ENCODE data around the gene CCDC138. TPM values are rescaled to one million over a fixed set of nuclear protein-coding genes. Genes with fewer than 3 reads are reported as not detected.

CCDC138 gene
- polyA plus RNA-seq, 3 donors, result 0.52 to 2.0 (median 0.88) TPM

DNA sequence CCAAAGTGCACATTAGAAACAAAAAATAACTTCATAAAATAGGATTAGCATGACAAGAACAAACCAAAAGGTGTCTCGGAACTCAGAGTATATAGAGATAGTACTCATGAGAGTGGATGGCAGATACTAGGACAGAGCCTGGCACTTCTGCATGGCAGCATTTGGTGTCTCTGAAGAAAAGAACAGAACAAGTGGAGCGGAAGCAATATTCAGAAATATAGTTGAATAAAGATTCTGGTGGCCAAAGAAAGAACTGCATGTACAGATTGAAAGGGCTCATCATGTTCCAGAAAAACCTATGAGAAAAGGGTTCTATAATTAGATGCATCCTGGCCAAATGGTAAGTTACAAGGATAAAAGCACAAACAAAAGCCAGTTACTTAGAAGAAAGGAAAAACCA is 90.9 kb downstream of the CCDC138 start:
- WGBS, 3 donors, result 97 to 100% (median 98%) methylated on average over 2 of the region's 2 CpGs

GRCh38 chr2:108878276-108878675 is 91.7 kb downstream of the CCDC138 start:
- 46 to 74% (median 73%) methylated on average over 2 of the region's 2 CpGs for WGBS, 3 donors
- H3K27ac ChIP-seq (ENCODE audit: low read depth, low read length), result no peak overlapping the region

More for the DNA sequence above, 90.9 kb downstream of the CCDC138 start:
- no peak overlapping the region for H3K27ac ChIP-seq (ENCODE audit: low read depth, low read length)

- H3K27ac ChIP-seq (ENCODE audit: low read depth, low read length), result no peak overlapping the region
- WGBS, 3 donors, result 62 to 70% (median 68%) methylated on average over 6 of the region's 6 CpGs
These were observed 98.0 kb downstream of the CCDC138 start for GRCh38 chr2:108884619-108885018.

DNA sequence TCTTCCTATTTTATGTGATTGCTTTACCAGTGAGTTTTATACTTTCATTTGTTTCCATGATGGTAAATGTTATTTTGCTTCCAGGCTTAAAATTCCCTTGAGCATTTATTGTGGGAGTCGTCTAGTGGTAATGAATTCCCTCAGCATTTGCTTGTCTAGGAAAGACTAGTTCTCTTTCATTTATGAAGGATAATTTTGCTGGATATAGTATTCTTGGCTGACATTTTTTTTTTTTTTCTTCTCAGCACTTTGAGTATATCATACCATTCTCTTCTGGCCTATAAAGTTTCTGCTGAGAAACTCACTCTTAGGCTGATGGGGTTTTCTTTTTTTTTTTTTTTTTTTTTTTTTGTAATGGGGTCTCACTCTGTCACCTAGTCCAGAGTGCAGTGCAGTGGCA is 103.3 kb downstream of the CCDC138 start:
- H3K27ac ChIP-seq (ENCODE audit: low read depth, low read length), result no peak overlapping the region
- 90 to 98% (median 98%) methylated on average over 1 of the region's 1 CpG for WGBS, 3 donors

- H3K27ac ChIP-seq (ENCODE audit: low read depth, low read length), result no peak overlapping the region
- 66 to 92% (median 71%) methylated on average over 1 of the region's 1 CpG for WGBS, 3 donors
These were observed 106.7 kb downstream of the CCDC138 start for GRCh38 chr2:108893277-108893676.

DNA sequence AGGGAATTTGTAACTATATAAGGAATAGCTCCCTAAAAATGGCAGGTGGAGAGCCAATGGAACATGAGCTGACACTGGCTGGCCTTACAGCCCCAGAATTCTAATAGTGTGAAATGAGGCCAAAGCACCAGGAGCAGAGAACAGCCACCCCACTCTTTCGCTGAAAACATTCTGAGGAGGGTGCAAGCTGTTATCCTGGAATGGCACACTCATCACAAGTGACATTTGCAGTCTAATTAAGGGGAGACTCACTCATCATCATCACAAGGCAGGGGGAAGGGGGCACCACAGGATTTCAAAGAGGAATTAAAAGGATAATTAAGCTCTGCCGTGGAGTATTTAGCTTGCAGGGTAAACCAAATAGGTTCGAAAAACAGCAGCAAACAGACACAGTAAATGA is 108.2 kb downstream of the CCDC138 start:
- 78 to 82% (median 79%) methylated on average over 3 of the region's 3 CpGs for WGBS, 3 donors
- H3K27ac ChIP-seq (ENCODE audit: low read depth, low read length), result no peak overlapping the region

DNA sequence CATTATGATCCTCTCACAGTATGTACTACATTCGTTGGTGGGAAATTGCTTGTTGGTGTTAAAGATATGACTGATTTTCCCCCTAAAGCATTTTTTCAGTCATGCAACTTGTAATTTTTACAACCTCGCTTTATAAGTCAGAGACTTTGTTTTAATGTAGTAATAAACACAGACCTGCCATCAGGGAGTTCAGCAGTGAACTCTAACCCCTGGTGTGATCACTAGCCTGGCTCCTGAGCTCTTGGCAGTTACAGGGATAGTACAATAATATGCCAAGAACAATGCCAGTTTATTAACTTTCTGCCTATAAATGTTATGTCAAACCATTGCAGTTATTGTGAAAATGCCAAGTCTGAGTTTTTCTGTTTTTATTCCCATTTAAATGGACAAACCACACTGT is 108.6 kb downstream of the CCDC138 start:
- H3K27ac ChIP-seq (ENCODE audit: low read depth, low read length), result no peak overlapping the region
- WGBS, 3 donors, result 79 to 88% (median 86%) methylated on average over 2 of the region's 2 CpGs

DNA sequence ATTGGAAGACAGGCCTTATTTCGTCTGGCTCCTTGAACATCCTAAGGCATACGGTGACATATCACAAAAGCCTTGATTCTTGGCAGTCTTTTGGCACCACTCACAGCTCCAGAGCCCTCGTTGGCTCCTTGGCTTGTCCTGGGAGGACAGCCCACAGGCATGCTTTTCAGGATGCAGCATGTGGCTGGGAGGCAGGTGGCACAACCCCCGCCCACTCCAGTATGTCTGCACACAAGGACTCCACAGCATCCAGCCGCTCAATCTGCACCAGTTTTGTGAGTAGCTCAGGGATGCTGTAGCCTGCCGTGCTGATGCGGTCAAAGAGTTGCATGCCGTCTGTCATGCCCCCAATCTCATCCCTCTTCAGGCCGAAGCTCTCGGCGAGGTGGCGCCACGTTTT is 110.2 kb downstream of the CCDC138 start:
- H3K27ac ChIP-seq (ENCODE audit: low read depth, low read length), result no peak overlapping the region
- WGBS, 3 donors, result 88 to 96% (median 95%) methylated on average over 13 of the region's 13 CpGs

- WGBS, 3 donors, result 86 to 91% (median 91%) methylated on average over 1 of the region's 1 CpG
- no peak overlapping the region for H3K27ac ChIP-seq (ENCODE audit: low read depth, low read length)
These were observed 111.9 kb downstream of the CCDC138 start for GRCh38 chr2:108898315-108899082.

GRCh38 chr2:108904680-108905079 is 118.1 kb downstream of the CCDC138 start:
- H3K27ac ChIP-seq (ENCODE audit: low read depth, low read length), result no peak overlapping the region
- 56 to 74% (median 67%) methylated on average over 3 of the region's 3 CpGs for WGBS, 3 donors

DNA sequence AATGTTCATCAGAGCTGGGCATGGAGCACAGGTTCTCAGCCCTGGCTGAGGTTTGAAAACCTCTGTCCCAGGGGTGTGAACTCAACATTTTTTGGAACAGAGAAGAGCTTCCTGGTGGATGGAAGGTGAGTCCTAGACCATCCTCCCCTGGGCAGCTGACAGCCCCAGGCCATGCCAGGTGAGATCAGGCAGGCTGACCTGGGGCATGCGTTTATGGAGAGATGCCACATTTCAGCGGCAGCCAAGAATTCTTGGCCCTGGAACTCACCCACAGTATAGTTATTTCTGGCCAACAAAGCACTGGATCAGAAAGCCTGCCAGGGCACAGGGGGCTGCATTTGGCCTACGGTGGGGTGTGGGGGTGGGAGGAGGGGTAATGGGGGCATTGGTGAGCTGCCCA is 118.6 kb downstream of the CCDC138 start:
- H3K27ac ChIP-seq (ENCODE audit: low read depth, low read length), result no peak overlapping the region
- 46 to 70% (median 66%) methylated on average over 3 of the region's 3 CpGs for WGBS, 3 donors

DNA sequence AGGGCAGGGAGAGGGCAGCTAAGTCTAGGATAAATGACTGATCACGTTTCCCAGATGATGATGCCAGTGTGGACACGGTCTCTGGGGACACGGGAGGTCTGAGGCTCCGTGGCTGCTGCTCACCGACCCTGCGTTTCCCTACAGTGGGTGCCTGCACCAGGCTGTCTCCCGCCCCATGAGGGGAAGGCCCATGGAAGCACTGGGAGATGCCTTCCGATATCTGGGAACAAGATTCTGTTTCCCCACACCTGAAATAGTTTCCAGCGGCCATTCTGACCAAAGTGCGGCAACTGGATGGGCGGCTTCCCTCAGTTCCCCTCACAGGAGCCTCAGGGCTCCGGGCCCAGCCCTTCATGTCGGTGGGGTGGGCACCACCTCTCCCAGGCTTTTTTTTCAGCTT is 119.3 kb downstream of the CCDC138 start:
- no peak overlapping the region for H3K27ac ChIP-seq (ENCODE audit: low read depth, low read length)
- WGBS, 3 donors, result 83 to 88% (median 87%) methylated on average over 13 of the region's 13 CpGs

GRCh38 chr2:108906403-108907077 is 120.0 kb downstream of the CCDC138 start:
- H3K27ac ChIP-seq (ENCODE audit: low read depth, low read length), result no peak overlapping the region
- 78 to 85% (median 85%) methylated on average over 15 of the region's 15 CpGs for WGBS, 3 donors

GRCh38 chr2:108907822-108908712 is 121.5 kb downstream of the CCDC138 start:
- 70 to 93% (median 87%) methylated on average over 24 of the region's 24 CpGs for WGBS, 3 donors
- H3K27ac ChIP-seq (ENCODE audit: low read depth, low read length), result no peak overlapping the region

GRCh38 chr2:108908713-108909070 is 122.1 kb downstream of the CCDC138 start:
- no peak overlapping the region for H3K27ac ChIP-seq (ENCODE audit: low read depth, low read length)
- WGBS, 3 donors, result 57 to 72% (median 72%) methylated on average over 1 of the region's 1 CpG

GRCh38 chr2:108909275-108909823 is 122.8 kb downstream of the CCDC138 start:
- 77 to 88% (median 82%) methylated on average over 9 of the region's 9 CpGs for WGBS, 3 donors
- H3K27ac ChIP-seq (ENCODE audit: low read depth, low read length), result no peak overlapping the region

GRCh38 chr2:108910011-108910431 is 123.5 kb downstream of the CCDC138 start:
- WGBS, 3 donors, result 79 to 82% (median 82%) methylated on average over 12 of the region's 12 CpGs
- no peak overlapping the region for H3K27ac ChIP-seq (ENCODE audit: low read depth, low read length)

DNA sequence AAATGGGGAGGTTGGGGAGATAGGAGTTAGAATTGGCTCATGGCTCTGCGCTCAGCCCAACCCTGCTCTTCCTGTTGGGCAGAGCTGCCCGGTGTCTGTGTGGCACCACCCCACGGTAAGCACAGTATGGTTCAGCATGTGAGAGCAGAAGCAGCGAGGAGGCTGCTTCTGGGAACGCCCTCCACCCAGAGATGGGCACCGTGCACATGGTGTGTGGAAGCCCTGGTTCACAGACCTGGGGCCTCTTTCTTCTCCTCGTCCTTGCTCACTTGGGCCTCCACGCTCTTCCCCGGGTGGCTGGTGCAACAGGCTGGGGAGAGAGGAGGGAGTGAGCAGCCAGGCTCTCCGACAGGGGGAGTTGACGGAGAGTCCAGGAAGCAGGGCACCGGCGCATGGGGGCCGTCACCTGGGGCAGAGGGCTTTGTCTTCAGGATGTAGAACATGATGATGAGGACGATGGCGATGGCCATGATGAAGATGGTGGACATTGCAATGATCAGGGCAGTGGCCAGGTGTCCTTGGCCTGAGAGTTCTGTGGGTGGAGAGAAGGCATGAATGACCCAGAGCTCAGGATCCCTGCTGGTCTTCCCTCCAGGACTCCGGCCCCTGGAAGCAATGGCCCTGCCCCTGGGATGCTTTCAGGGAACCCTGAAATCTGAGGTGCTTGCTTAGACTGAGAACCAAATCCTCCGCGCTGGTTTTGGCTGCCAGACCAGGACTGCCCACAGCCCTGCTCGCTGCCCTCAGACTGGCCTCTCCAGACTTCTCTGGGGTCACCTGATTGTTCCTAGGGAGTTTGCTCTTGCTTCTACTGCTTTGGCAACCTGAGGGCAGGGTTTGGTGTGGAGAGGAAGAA is 124.2 kb downstream of the CCDC138 start:
- no peak overlapping the region for H3K27ac ChIP-seq (ENCODE audit: low read depth, low read length)
- WGBS, 3 donors, result 79 to 87% (median 83%) methylated on average over 18 to 20 of the region's 20 CpGs
